HUES6 (cell line): Measurements from ENCODE around the gene TMEM63A.
"Not testable (repeated sequence)": the region's sequence is repeated elsewhere in the genome, so short reads cannot be mapped to it uniquely, and the experiment has no call there.

Experiments used
- H3K27ac ChIP-seq: 2 replicates; pipeline ENCODE4 v1.7.0; 2013; ENCODE audit warnings: low read depth, mild to moderate bottlenecking, low read length, inconsistent platforms
- H3K27me3 ChIP-seq: 2 replicates; pipeline ENCODE4 v1.6.1; 2013; ENCODE audit warnings: low read length; ENCODE audit not compliant: control insufficient read depth, insufficient read depth
- H3K36me3 ChIP-seq: 2 replicates; pipeline ENCODE4 v1.6.1; 2013; ENCODE audit warnings: low read length; ENCODE audit not compliant: control insufficient read depth, insufficient read depth
- H3K4me1 ChIP-seq: 2 replicates; pipeline ENCODE4 v1.6.1; 2013; ENCODE audit warnings: low read length; ENCODE audit not compliant: control insufficient read depth, insufficient read depth
- H3K4me3 ChIP-seq: 2 replicates; pipeline ENCODE4 v1.5.1; 2013; ENCODE audit warnings: low read depth, low read length
- H3K9ac ChIP-seq: one replicate; pipeline ENCODE4 v1.6.1; 2013; ENCODE audit warnings: mild to moderate bottlenecking, low read length
- H3K9me3 ChIP-seq: 2 replicates; pipeline ENCODE4 v1.6.1; 2013; ENCODE audit warnings: low read depth, low read length; ENCODE audit not compliant: control insufficient read depth, insufficient read depth

TMEM63A gene

GRCh38 chr1:225842788-225843425 lies 39.3 kb downstream of the TMEM63A start:
- Histone ChIP-seq H3K9ac (no peak overlapping the region), H3K4me1 (peaks cover 8% of the 10 kb centered on the region), H3K9me3 (no peaks in the 10 kb centered on the region), H3K27me3 (no peaks in the 10 kb centered on the region), H3K4me3 (no peak overlapping the region), H3K36me3 (peaks cover 80% of the 10 kb centered on the region), H3K27ac (no peak overlapping the region)

GRCh38 chr1:225842074-225842473 lies 40.1 kb downstream of the TMEM63A start:
- H3K4me1 ChIP-seq: peaks cover 8% of the 10 kb centered on the region
- no peak overlapping the region for H3K9ac ChIP-seq
- H3K36me3 ChIP-seq: peaks cover 72% of the 10 kb centered on the region
- no peak overlapping the region for H3K4me3 ChIP-seq
- no peaks in the 10 kb centered on the region for H3K27me3 ChIP-seq
- H3K27ac ChIP-seq: no peak overlapping the region
- H3K9me3 ChIP-seq: no peaks in the 10 kb centered on the region

GRCh38 chr1:225840713-225841112 lies 41.5 kb downstream of the TMEM63A start:
- Histone ChIP-seq H3K9me3 (no peaks in the 10 kb centered on the region), H3K27me3 (no peaks in the 10 kb centered on the region), H3K9ac (no peak overlapping the region), H3K4me1 (peaks cover 4% of the 10 kb centered on the region), H3K36me3 (peaks cover 71% of the 10 kb centered on the region), H3K4me3 (no peak overlapping the region), H3K27ac (no peak overlapping the region)

GRCh38 chr1:225840223-225840610 lies 42.0 kb downstream of the TMEM63A start:
- Histone ChIP-seq H3K9ac (no peak overlapping the region), H3K4me1 (no peaks in the 10 kb centered on the region), H3K27me3 (no peaks in the 10 kb centered on the region), H3K27ac (no peak overlapping the region), H3K4me3 (no peak overlapping the region), H3K9me3 (no peaks in the 10 kb centered on the region), H3K36me3 (peaks cover 73% of the 10 kb centered on the region)

GRCh38 chr1:225838793-225839192 lies 43.4 kb downstream of the TMEM63A start:
- no peaks in the 10 kb centered on the region for H3K27me3 ChIP-seq
- no peaks in the 10 kb centered on the region for H3K9me3 ChIP-seq
- no peaks in the 10 kb centered on the region for H3K4me1 ChIP-seq
- no peak overlapping the region for H3K9ac ChIP-seq
- H3K4me3 ChIP-seq: no peak overlapping the region
- H3K36me3 ChIP-seq: peaks cover 68% of the 10 kb centered on the region
- no peak overlapping the region for H3K27ac ChIP-seq

GRCh38 chr1:225836296-225836695 lies 45.9 kb downstream of the TMEM63A start:
- H3K4me1 ChIP-seq, H3K27me3 ChIP-seq, H3K4me3 ChIP-seq, H3K27ac ChIP-seq, H3K9ac ChIP-seq, H3K9me3 ChIP-seq: not testable (repeated sequence)
- H3K36me3 ChIP-seq: peaks cover 68% of the 10 kb centered on the region

- no peaks in the 10 kb centered on the region for H3K4me1 ChIP-seq
- H3K9me3 ChIP-seq: no peaks in the 10 kb centered on the region
- H3K9ac ChIP-seq: no peak overlapping the region
- no peak overlapping the region for H3K4me3 ChIP-seq
- no peaks in the 10 kb centered on the region for H3K27me3 ChIP-seq
- H3K27ac ChIP-seq: no peak overlapping the region
- H3K36me3 ChIP-seq: peaks cover 69% of the 10 kb centered on the region
These were observed 46.3 kb downstream of the TMEM63A start for GRCh38 chr1:225835856-225836255.

- no peak overlapping the region for H3K27ac ChIP-seq
- no peaks in the 10 kb centered on the region for H3K9me3 ChIP-seq
- H3K9ac ChIP-seq: no peak overlapping the region
- H3K4me1 ChIP-seq: no peaks in the 10 kb centered on the region
- H3K27me3 ChIP-seq: no peaks in the 10 kb centered on the region
- no peak overlapping the region for H3K4me3 ChIP-seq
- H3K36me3 ChIP-seq: peaks cover 66% of the 10 kb centered on the region
These were observed 47.5 kb downstream of the TMEM63A start for GRCh38 chr1:225834417-225835329.

- H3K36me3 ChIP-seq: peaks cover 53% of the 10 kb centered on the region
- no peak overlapping the region for H3K27ac ChIP-seq
- no peak overlapping the region for H3K4me3 ChIP-seq
- peaks cover 12% of the 10 kb centered on the region for H3K4me1 ChIP-seq
- no peaks in the 10 kb centered on the region for H3K27me3 ChIP-seq
- no peaks in the 10 kb centered on the region for H3K9me3 ChIP-seq
- no peak overlapping the region for H3K9ac ChIP-seq
These were observed 51.3 kb downstream of the TMEM63A start for GRCh38 chr1:225830841-225831240.

GRCh38 chr1:225828706-225829345 lies 53.4 kb downstream of the TMEM63A start:
- Histone ChIP-seq H3K9me3 (no peaks in the 10 kb centered on the region), H3K27me3 (no peaks in the 10 kb centered on the region), H3K9ac (no peak overlapping the region), H3K27ac (no peak overlapping the region), H3K4me3 (no peak overlapping the region), H3K4me1 (peaks cover 30% of the 10 kb centered on the region), H3K36me3 (peaks cover 42% of the 10 kb centered on the region)

- H3K27ac ChIP-seq: no peak overlapping the region
- no peak overlapping the region for H3K4me3 ChIP-seq
- peaks cover 34% of the 10 kb centered on the region for H3K36me3 ChIP-seq
- no peak overlapping the region for H3K9ac ChIP-seq
- no peaks in the 10 kb centered on the region for H3K9me3 ChIP-seq
- H3K27me3 ChIP-seq: no peaks in the 10 kb centered on the region
- peaks cover 36% of the 10 kb centered on the region for H3K4me1 ChIP-seq
These were observed 55.1 kb downstream of the TMEM63A start for GRCh38 chr1:225827076-225827475.
